OCI-LY3 (cell line): ENCODE data around the gene UCP2.
A peak's percentile ranks its signal among the peaks of the same experiment; 100 is the strongest.

Experiments
- H2AFZ ChIP-seq: fragments of 200-600, 300-600 bp; shearing (Covaris generic); 2 replicates; pipeline ENCODE4 v1.6.0; 2014; ENCODE audit warnings: antibody characterized with exemption, low read depth, low read length
- H3K27ac ChIP-seq: fragments of 200-600, 300-600 bp; sonication (generic); 2 replicates; pipeline ENCODE4 v1.5.1; 2014; ENCODE audit warnings: mild to moderate bottlenecking, low read length, moderate library complexity, mixed read lengths
- H3K27me3 ChIP-seq: fragments of 200-600, 300-600 bp; sonication (generic); 2 replicates; pipeline ENCODE4 v1.6.1; 2014; ENCODE audit warnings: low read depth, low read length, mixed read lengths
- H3K36me3 ChIP-seq: fragments of 200-600, 300-600 bp; sonication (generic); replicated peaks from 2 replicates; pipeline ENCODE3; 2014; ENCODE audit warnings: low read depth, low read length, mixed read lengths
- H3K4me1 ChIP-seq: fragments of 300-600, 200-600 bp; sonication (generic); 2 replicates; pipeline ENCODE4 v1.6.1; 2014; ENCODE audit warnings: low read length, mixed read lengths
- H3K4me2 ChIP-seq: fragments of 200-600, 300-600 bp; sonication (generic); 2 replicates; pipeline ENCODE4 v1.6.1; 2014; ENCODE audit warnings: low read length, mixed read lengths
- H3K4me3 ChIP-seq: fragments of 300-600, 200-600 bp; sonication (generic); 2 replicates; pipeline ENCODE4 v1.5.1; 2014; ENCODE audit warnings: antibody characterized with exemption, mild to moderate bottlenecking, low read length, moderate library complexity
- H3K79me2 ChIP-seq: fragments of 300-600, 200-600 bp; shearing (Covaris generic); 2 replicates; pipeline ENCODE4 v1.6.1; 2014; ENCODE audit warnings: mild to moderate bottlenecking, low read length, mixed read lengths
- H3K9ac ChIP-seq: fragments of 300-600, 200-600 bp; shearing (Covaris generic); 2 replicates; pipeline ENCODE4 v1.6.0; 2014; ENCODE audit warnings: mild to moderate bottlenecking, low read length, moderate library complexity
- H3K9me3 ChIP-seq: fragments of 200-600, 300-600 bp; shearing (Covaris generic); 2 replicates; pipeline ENCODE4 v1.6.1; 2014; ENCODE audit warnings: low read length, mixed read lengths; ENCODE audit not compliant: insufficient read depth
- H4K20me1 ChIP-seq: fragments of 200-600, 300-600 bp; sonication (generic); 2 replicates; pipeline ENCODE4 v1.6.1; 2016; ENCODE audit warnings: low read length, mixed read lengths; ENCODE audit not compliant: insufficient read depth
- CTCF ChIP-seq: fragments of 200-600, 300-600 bp; sonication (generic); IDR thresholded peaks from 2 replicates; pipeline ENCODE4 v1.5.1; 2014; ENCODE audit warnings: antibody characterized with exemption, low read length, low read depth
- EZH2phosphoT487 ChIP-seq: fragments of 200-600 bp; shearing (Covaris generic); IDR thresholded peaks from 2 replicates; pipeline ENCODE4 v1.6.1; 2018; ENCODE audit warnings: antibody characterized with exemption, mixed run types, low read depth

The UCP2 gene

DNA sequence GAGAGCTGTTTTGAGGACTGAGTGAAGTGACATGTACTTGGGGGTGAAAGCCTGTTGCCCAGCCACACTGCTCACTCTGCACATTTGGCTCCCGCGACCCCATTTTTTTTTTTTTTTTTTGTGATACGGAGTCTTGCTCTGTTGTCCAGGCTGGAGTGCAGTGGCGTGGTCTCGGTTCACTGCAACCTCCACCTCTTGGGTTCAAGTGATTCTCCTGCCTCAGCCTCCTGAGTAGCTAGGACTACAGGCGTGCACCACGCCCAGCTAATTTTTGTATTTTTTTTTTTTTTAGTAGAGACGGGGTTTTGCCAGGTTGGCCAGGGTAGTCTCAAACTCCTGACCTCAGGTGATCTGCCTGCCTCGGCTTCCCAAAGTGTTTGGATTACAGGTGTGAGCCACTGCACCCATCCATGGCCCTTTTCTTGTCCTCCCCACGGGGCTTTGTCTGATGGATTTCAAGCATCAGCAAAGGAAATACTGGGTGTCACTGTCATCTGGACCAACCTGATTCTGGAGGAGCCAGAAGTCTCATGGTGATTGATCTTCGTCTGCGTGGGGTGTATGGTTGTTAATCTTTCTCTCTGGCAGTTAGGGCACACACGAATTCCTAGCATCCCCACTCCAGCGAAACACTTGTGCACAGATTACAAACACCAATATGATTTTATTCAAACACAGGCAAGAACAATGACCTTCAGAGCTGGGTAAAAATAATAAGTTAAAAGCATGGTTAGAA, 29.6 kb upstream of the UCP2 start:
- H3K36me3 ChIP-seq, result peaks cover 7% of the 10 kb centered on the region
- peak overlapping the region; percentile 21; the same call in 1 of the 2 replicates for H3K4me2 ChIP-seq
- no peaks in the 10 kb centered on the region for H3K79me2 ChIP-seq
- no peak overlapping the region for H3K4me3 ChIP-seq
- H4K20me1 ChIP-seq, result no peaks in the 10 kb centered on the region
- TF ChIP-seq EZH2phosphoT487 (no peak), CTCF (no peak)
- no peak overlapping the region for H3K27ac ChIP-seq
- H3K27me3 ChIP-seq, result no peaks in the 10 kb centered on the region
- peaks cover 14% of the 10 kb centered on the region for H3K4me1 ChIP-seq
- H3K9me3 ChIP-seq, result no peaks in the 10 kb centered on the region
- H2AFZ ChIP-seq, result no peak overlapping the region
- H3K9ac ChIP-seq, result no peak overlapping the region

DNA sequence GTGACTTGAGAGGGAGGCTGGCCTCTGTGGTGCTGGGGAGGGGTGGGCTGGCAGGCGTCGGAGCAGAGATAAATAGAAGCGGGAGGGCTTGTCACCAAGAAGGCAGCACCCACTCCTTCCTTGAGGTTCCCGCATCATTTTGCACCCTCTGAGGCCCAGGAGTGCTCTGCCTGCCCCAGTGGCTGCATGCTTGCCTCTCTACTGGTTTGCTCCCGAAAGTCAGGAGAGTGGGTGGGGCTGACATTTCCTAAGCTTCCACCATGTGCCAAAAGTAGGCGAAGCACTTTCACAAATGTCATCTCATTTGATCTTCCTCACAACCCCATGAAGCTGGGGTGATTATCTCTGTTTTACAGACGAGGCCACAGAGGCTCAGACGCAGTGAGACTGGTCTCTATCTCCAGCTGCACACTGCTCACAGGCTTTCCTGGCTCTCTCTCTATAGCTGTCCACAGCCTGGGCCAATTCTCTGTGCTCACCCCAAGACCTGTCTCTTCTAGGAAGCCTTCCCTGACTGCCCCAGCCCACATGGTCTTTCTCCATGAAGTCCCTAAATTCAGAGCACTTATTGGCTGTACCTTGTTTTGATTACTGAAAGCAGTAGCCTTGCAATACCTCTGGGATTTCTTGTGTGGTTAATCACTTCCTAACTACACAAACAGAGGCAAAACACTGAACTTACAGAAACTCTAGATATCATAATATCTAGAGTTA, 28.9 kb upstream of the UCP2 start:
- Histone ChIP-seq H3K9me3 (no peaks in the 10 kb centered on the region), H3K4me2 (peak overlapping the region; percentile 21; the same call in 1 of the 2 replicates), H3K36me3 (peaks cover 7% of the 10 kb centered on the region), H2AFZ (no peak overlapping the region), H3K79me2 (no peaks in the 10 kb centered on the region), H3K4me1 (peaks cover 14% of the 10 kb centered on the region), H3K4me3 (no peak overlapping the region), H4K20me1 (no peaks in the 10 kb centered on the region), H3K27me3 (no peaks in the 10 kb centered on the region), H3K27ac (no peak overlapping the region), H3K9ac (no peak overlapping the region)
- TF ChIP-seq EZH2phosphoT487 (no peak), CTCF (no peak)

GRCh38 chr11:74010306-74011300, 28.0 kb upstream of the UCP2 start:
- Histone ChIP-seq H4K20me1 (no peaks in the 10 kb centered on the region), H3K4me1 (peaks cover 14% of the 10 kb centered on the region), H3K36me3 (peaks cover 7% of the 10 kb centered on the region), H3K79me2 (no peaks in the 10 kb centered on the region), H3K4me3 (no peak overlapping the region), H3K9ac (no peak overlapping the region), H3K4me2 (no peak overlapping the region), H3K27me3 (no peaks in the 10 kb centered on the region), H2AFZ (no peak overlapping the region), H3K9me3 (no peaks in the 10 kb centered on the region), H3K27ac (no peak overlapping the region)
- TF ChIP-seq EZH2phosphoT487 (no peak), CTCF (no peak)
